ENCODE measurements around the gene TMEM223.

DNA sequence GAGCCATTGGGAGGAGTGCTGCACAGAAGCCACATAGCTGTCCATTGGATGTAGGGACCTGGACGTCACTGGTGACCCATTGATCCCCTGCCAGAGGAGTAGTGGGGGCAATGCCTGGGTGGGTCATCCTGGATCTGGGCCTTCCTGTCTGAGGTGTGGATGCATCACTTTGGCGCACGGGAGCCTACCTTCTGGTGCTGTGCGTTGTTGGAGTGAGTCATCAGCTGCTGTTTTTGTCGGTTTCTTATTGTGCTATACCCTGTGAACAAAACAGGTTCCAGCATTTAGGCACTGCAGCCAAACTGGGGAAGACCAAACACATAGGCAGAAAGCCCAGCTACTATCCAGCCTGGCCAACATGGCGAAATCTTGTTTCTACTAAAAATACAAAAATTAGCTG, 17.4 kb downstream of the TMEM223 start:
- TF ChIP-seq, protein P1, sequence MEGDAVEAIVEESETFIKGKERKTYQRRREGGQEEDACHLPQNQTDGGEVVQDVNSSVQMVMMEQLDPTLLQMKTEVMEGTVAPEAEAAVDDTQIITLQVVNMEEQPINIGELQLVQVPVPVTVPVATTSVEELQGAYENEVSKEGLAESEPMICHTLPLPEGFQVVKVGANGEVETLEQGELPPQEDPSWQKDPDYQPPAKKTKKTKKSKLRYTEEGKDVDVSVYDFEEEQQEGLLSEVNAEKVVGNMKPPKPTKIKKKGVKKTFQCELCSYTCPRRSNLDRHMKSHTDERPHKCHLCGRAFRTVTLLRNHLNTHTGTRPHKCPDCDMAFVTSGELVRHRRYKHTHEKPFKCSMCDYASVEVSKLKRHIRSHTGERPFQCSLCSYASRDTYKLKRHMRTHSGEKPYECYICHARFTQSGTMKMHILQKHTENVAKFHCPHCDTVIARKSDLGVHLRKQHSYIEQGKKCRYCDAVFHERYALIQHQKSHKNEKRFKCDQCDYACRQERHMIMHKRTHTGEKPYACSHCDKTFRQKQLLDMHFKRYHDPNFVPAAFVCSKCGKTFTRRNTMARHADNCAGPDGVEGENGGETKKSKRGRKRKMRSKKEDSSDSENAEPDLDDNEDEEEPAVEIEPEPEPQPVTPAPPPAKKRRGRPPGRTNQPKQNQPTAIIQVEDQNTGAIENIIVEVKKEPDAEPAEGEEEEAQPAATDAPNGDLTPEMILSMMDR (conservative IDR thresholded peaks at IDR 0.05; ENCODE audit: low read length): no peak
- no peak for TF ChIP-seq EZH2phosphoT487 (IDR thresholded peaks at IDR 0.05; ENCODE audit: borderline replicate concordance)
